GM19397 (cell line): Measurements from ENCODE around the gene GALNT12.

Experiments used
- ATAC-seq: cut with Tn5 transposase; IDR thresholded peaks from one replicate; pipeline ENCODE4 v1.9.1; 2021; ENCODE audit warnings: mild to moderate bottlenecking, moderate library complexity; ENCODE audit not compliant: unreplicated experiment

The GALNT12 gene

DNA sequence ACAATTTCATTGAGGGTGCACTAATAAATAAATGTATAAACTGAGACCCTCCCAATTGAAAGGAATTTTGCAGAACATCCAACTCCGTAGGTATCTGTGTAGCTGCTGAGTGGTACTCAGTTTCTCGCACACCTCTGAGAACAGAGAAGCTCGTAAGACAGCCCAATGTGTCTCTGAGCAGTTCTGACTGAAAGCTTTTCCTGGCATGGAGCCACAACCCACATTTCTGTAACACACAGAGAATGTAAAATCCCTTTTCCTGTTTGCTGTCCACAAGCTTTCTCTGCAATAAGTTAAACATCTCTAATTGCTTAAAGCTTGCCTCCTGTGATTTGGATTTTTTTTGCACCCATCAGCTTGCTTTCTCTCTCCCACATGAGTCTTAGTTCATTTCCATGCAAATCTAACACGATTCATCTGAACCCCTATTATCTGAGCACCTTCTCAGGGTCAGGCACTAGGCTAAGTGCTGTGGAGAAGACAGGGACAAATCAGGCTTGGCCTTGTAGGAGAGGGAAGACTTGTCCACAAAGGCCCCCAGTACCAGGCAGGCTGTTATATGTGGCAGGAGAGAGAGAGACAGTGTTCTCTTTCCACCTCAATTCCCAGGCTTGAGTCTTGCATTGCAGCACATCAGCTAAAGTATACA is 92.1 kb downstream of the GALNT12 start:
- ATAC-seq = no peak
